Retina (tissue), 1 donor: Measurements from ENCODE around the gene EPHA4.
A peak's percentile ranks its signal among the peaks of the same experiment; 100 is the strongest.

ENCODE experiments used
- DNase-seq: peaks from one replicate; pipeline ENCODE4 v3.0.0-alpha.2; 2016

Gene EPHA4

DNA sequence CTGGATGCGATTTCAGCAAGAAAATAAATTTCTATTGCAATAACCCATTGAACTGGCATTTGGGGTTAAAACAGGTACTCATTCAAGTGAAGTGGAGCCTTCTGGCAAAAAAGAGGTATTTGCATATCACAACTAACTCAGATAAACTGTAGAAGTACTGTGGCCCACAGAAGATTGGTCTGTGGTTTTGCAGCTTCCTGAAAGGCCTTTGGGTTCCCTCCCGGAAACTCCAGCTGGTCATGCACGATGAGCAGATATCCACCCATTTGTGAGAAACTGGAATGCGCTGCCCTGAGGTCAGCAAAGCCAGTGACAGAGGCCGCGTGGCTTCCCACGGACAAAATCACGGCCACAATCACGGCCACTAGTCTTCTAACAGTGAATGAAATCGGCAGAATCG, 106.3 kb downstream of the EPHA4 start:
- DNase-seq, result no peak

- DNase-seq, result no peak
Measured at GRCh38 chr2:221464971-221465370, 107.1 kb downstream of the EPHA4 start.

DNA sequence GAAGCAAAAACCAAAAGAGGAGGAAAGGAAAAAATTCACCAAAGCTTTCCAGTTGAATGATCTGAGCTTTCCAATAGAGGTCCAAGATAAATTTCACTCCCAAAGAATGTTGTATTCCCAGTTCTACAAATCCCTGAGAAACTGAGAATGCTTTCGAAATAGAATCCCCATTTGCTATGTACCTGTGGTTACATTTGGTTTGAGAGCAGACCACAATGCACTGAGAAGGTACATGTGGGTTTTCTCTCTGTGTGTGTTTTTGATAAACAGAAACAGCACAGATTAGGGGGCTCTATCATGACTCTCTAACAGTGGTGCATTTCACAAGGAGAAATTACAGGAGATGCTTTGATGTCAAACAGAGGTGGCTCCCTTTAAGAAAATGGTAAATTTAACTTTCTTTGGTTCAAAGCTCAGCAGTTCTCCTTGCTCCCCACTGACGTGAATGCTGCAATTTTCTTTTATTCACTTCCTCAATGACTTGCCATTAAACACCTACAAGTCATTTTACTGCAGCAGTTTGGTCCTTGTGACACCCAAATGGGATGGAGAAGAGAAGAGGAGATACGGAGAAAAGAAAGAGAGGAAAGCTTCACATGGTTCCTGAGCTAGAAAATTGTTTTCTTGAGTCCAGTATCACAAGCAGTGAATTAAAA, 108.7 kb downstream of the EPHA4 start:
- no peak for DNase-seq

- no peak for DNase-seq
Measured at GRCh38 chr2:221461901-221462300, 110.2 kb downstream of the EPHA4 start.

DNA sequence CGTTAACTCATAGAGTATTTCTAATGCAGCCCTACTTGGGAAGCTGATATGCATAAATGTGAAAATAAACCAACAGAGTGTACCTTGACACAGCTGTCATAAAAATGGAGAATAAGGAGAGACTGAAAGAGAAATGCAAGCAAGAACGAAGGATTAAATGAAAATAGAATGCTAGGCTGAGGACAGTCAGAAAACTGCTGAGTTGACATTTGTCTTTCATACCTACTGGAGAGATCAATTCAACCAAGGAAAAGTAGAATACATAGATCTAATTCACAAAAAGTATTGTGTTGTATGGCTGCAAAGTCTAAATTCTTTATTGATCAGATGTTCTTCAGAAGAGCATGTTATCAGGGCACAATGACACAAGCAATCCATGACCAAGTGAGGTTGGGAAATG, 112.0 kb downstream of the EPHA4 start:
- no peak for DNase-seq

DNA sequence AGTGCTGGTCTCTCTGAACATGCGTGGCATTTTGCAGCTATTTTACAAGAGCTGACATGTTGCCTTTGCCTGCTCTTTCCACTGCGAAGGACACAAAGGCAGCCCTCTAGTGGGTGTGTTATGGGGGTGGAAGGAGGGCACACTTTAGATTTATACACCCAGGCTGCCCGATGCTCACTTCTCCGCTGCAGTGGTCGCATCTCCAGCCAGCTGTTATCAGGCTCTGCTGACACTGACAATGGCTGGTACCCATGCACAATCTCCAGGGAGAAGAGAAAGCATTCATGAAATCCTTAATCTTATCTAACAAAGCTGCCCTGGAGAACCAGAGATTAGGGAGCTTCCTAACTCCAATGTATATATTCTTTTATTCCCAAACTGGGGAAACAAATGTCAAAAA, 113.5 kb downstream of the EPHA4 start:
- peak; percentile 32 for DNase-seq

- DNase-seq, result no peak
Measured at GRCh38 chr2:221455214-221455613, 116.9 kb downstream of the EPHA4 start.

DNA sequence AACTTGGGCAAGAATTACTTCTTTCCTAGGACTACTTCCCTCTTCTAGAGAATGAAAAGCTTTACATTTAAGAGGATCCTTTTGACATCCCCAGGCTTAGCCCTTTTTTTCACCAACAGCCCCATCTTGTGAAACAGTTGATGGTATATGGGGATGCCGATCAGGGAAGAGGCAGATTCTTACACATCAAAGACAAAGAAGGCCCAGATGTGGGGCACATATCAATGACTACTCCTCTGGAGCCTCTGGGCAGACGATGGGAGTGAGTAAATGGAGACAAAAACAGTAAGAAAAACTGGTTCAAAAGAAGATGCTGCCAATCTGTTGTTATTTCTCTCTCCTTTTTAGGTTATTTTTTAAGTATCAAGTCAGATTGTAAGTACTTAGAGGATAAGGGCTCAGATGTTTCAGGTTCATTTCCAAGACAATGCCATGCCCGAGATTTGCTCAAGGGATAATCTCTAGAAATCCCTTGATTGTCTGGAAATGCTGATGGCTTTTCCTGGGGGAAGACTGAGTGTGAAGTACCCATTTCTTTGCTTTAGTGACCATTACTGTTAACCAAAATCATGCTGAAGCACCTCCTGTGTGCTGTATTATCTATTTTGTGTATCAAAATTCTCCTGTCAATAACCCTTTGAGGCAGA, 117.5 kb downstream of the EPHA4 start:
- DNase-seq, result no peak

- DNase-seq, result no peak
Measured at GRCh38 chr2:221451862-221452788, 120.0 kb downstream of the EPHA4 start.

- DNase-seq, result no peak
Measured at GRCh38 chr2:221450280-221450679, 121.8 kb downstream of the EPHA4 start.

DNA sequence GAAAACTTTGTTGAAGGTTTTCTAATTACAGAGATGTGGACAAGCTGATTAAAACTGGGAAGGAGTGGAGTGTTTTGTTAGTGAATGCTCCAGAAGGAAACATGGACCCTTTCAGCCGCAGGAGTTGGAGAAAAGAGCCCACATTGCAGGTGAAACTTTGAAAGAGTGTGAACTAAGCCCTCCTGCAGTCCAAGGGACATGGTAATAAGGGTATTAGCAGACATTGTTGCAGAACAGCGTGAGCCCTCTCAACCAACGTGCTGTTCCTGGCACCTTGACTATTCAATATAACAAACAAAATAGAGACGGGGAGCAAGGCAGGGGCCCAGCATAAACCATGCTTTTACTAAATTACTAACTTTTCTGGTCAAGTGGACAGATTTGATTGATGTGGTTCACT, 122.7 kb downstream of the EPHA4 start:
- DNase-seq, result no peak

- no peak for DNase-seq
Measured at GRCh38 chr2:221448844-221449390, 123.2 kb downstream of the EPHA4 start.

DNA sequence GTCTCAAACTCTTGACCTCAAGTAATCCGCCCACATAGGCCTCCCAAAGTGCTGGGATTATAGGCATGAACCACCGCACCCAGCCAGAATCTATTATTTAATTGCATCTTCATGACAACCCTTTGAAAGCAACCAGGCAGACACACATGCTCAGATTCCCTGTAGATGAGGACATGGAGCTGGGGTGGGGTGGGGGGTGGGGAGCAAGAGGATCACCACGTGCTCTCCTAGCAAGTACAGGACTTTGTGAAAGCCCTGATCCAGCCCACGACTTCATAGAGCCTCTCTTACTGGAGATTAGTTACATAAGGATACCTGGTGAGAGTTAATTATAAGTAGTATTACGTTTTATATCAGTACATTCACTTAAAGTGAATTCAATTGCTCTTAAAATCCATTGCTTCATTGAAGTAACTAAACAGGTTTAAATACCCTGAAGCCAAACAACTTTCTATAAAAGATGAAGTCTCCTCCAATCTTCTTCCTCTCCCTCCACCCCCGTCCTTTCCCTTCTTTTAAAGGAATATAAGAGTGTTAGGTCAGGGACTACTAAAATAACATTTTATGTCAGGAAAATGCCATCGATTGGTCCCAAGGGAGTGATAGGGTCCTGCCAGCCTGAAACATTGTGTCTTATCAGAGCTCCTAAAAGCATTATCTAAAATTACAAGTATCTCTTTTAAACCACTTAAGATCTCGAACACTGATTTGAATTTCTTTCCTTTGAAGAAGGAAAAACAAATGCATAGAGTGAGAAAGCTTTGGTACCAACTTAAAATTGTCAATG, 123.9 kb downstream of the EPHA4 start:
- DNase-seq, result no peak

DNA sequence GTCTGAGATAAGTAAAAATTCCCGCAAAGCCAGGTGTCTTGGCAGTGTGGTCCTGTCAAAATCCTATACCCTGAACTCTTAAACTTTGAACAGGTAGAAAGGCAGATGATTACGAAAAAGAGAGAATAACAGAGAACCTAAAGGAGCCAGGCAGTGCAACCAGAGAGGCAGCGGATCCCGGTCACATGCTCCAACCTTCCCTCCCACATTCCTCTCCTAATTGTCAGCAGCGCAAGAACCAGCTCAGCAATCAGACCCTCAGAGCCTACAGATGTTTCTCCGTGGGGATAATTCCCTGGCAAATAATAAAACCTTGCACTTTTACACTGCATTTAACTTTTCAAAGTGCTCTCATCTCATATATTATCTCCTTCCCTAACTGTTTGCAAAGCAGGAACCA, 124.8 kb downstream of the EPHA4 start:
- no peak for DNase-seq

- DNase-seq, result no peak
Measured at GRCh38 chr2:221446140-221446539, 126.0 kb downstream of the EPHA4 start.

DNA sequence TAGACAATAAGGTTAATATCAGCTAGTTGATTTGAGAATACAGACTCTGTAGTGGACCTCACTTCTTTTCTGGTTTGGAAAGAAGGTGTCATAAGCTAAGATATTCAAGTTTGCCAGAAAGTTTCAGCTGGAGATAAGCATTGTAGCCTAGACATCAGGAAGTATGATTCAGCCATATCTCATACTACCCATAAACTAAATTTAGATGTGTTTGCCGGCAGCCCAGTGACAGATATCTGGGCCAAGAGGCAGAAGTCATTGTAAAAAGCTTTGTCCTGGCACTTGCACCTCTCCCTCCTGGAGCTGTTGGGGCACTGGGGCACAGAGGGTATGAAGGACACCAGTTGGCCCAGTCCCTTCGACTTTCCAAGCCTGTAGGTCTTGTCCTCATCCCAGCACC, 128.0 kb downstream of the EPHA4 start:
- no peak for DNase-seq

GRCh38 chr2:221443645-221444044, 128.5 kb downstream of the EPHA4 start:
- DNase-seq, result no peak

GRCh38 chr2:221442128-221442527, 130.0 kb downstream of the EPHA4 start:
- DNase-seq, result no peak

GRCh38 chr2:221439761-221440479, 132.2 kb downstream of the EPHA4 start:
- no peak for DNase-seq

- DNase-seq, result no peak
Measured at GRCh38 chr2:221437056-221437455, 135.0 kb downstream of the EPHA4 start.

DNA sequence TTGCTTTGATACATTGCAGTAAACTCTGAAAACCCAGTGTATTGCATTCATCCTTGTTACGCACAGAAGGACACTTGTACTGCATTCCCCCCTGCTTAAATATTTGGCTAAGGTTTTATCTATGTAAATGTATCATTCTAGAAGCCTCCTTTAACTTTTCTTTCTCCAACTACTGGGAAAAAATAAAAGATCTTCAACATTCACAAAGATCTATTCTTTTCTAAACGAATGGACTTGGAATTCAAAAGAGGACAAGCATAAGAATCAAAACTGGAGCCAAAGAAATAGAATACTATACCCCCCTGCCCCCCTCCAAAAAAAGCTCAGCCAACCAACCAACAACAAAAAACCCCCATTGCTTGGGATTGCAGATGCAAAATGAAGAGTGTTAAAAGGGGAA, 136.9 kb downstream of the EPHA4 start:
- DNase-seq, result no peak

DNA sequence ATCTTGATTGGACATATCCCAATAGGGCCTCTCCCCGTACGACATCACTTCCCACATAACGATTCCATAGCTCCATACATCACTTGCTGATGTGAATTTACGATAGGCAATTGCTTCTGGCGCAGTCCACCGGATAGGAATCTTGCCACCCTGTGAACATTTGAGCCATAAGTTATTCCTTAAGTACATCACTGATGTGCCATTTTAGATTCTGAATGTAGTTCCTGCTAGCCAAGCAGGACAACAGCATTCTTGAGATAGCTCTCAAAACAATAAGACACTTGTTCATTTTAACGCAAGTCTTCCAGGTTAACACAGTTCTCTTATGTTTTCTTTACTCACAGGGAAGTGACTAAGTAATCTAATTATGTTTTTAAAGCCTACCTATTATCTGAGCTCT, 138.0 kb downstream of the EPHA4 start:
- no peak for DNase-seq
